HEK293 (cell line): ENCODE results near the gene ACTL6B.

Source experiments
- CTCF ChIA-PET: fragments of 350-600 bp; formaldehyde crosslinking; extraction: SDS; loops from one replicate; lab custom pipeline; 2021; ENCODE audit warnings: antibody characterized with exemption; lab: Yijun Ruan, JAX
- POLR2A ChIA-PET: fragments of 300-600 bp; formaldehyde crosslinking; extraction: SDS; loops from one replicate; lab custom pipeline; 2020; ENCODE audit warnings: antibody characterized with exemption, inconsistent platforms; lab: Yijun Ruan, JAX
- H3K27ac ChIP-seq: fragments of 200-500 bp; sonication (Bioruptor generic); 2 replicates; pipeline ENCODE4 v1.5.1; 2014; ENCODE audit warnings: low read depth, low read length, control low read depth, inconsistent platforms; ENCODE audit errors: extremely low read depth
- H3K36me3 ChIP-seq, 2 experiments: fragments of 200-500 bp in 1 of 2; sonication (Bioruptor generic) in 1 of 2; 1 replicate in 1 of 2; 2 replicates in 1 of 2; pipeline ENCODE4 v1.5.1; 2014 to 2017; ENCODE audit warnings: inconsistent platforms in 2 of 2, low read length in 2 of 2; ENCODE audit not compliant: control insufficient read depth in 2 of 2, insufficient read depth in 1 of 2
- H3K4me1 ChIP-seq: fragments of 200-500 bp; sonication (Bioruptor generic); 2 replicates; pipeline ENCODE4 v1.5.1; 2014; ENCODE audit warnings: mild to moderate bottlenecking, low read length, inconsistent platforms; ENCODE audit not compliant: control insufficient read depth, insufficient read depth
- H3K4me3 ChIP-seq: 2 replicates; pipeline ENCODE4 v1.5.1; 2011; ENCODE audit warnings: low read depth, mild to moderate bottlenecking, control low read depth, low read length, moderate library complexity
- H3K9me3 ChIP-seq: fragments of 200-500 bp; sonication (Bioruptor generic); 2 replicates; pipeline ENCODE4 v1.5.1; 2014; ENCODE audit warnings: low read depth, low read length, inconsistent platforms; ENCODE audit not compliant: control insufficient read depth, insufficient read depth
- GFI1B ChIP-seq: fragments of 450-650 bp; formaldehyde crosslinking; IDR thresholded peaks from 2 replicates; pipeline ENCODE4 v1.5.1; 2016; ENCODE audit warnings: missing biosample characterization, missing genetic modification characterization
- GLIS1 ChIP-seq: fragments of 450-650 bp; formaldehyde crosslinking; IDR thresholded peaks from 2 replicates; pipeline ENCODE4 v1.5.1; 2016; ENCODE audit warnings: missing biosample characterization, missing genetic modification characterization
- GLIS2 ChIP-seq: fragments of 450-650 bp; formaldehyde crosslinking; IDR thresholded peaks from 2 replicates; pipeline ENCODE4 v1.5.1; 2016; ENCODE audit warnings: missing biosample characterization, missing genetic modification characterization
- KLF10 ChIP-seq: fragments of 450-650 bp; IDR thresholded peaks from 2 replicates; pipeline ENCODE4 v1.5.1; 2018; ENCODE audit warnings: missing biosample characterization, mild to moderate bottlenecking, missing genetic modification characterization
- KLF16 ChIP-seq: fragments of 450-650 bp; formaldehyde crosslinking; IDR thresholded peaks from 2 replicates; pipeline ENCODE4 v1.5.1; 2017; ENCODE audit warnings: missing biosample characterization, missing genetic modification characterization
- SP3 ChIP-seq: fragments of 450-650 bp; formaldehyde crosslinking; IDR thresholded peaks from 2 replicates; pipeline ENCODE4 v1.5.1; 2016; ENCODE audit warnings: missing biosample characterization, missing genetic modification characterization
- TRIM28 ChIP-seq: IDR thresholded peaks from 2 replicates; pipeline ENCODE4 v1.6.1; 2011; ENCODE audit warnings: low read length, control low read depth, borderline replicate concordance
- ZBTB7A ChIP-seq: fragments of 450-650 bp; formaldehyde crosslinking; IDR thresholded peaks from 2 replicates; pipeline ENCODE4 v1.5.1; 2016; ENCODE audit warnings: low read depth, missing biosample characterization, missing genetic modification characterization
- ZNF121 ChIP-seq: fragments of 450-650 bp; formaldehyde crosslinking; IDR thresholded peaks from 2 replicates; pipeline ENCODE4 v1.5.1; 2016; ENCODE audit warnings: missing biosample characterization, missing genetic modification characterization
- ZNF155 ChIP-seq: fragments of 450-650 bp; formaldehyde crosslinking; IDR thresholded peaks from 2 replicates; pipeline ENCODE4 v1.5.1; 2016; ENCODE audit warnings: missing biosample characterization, missing genetic modification characterization
- ZNF211 ChIP-seq: fragments of 450-650 bp; formaldehyde crosslinking; IDR thresholded peaks from 2 replicates; pipeline ENCODE4 v1.5.1; 2016; ENCODE audit warnings: low read depth, missing biosample characterization, missing genetic modification characterization
- ZNF221 ChIP-seq: fragments of 450-650 bp; formaldehyde crosslinking; IDR thresholded peaks from 2 replicates; pipeline ENCODE4 v1.5.1; 2017; ENCODE audit warnings: missing biosample characterization, missing genetic modification characterization, borderline replicate concordance
- ZNF24 ChIP-seq: fragments of 450-650 bp; formaldehyde crosslinking; IDR thresholded peaks from 2 replicates; pipeline ENCODE4 v1.5.1; 2016; ENCODE audit warnings: missing biosample characterization, missing genetic modification characterization
- ZNF311 ChIP-seq: fragments of 450-650 bp; formaldehyde crosslinking; IDR thresholded peaks from 2 replicates; pipeline ENCODE4 v1.5.1; 2017; ENCODE audit warnings: missing biosample characterization, missing genetic modification characterization, borderline replicate concordance
- ZNF394 ChIP-seq: fragments of 450-650 bp; formaldehyde crosslinking; IDR thresholded peaks from 2 replicates; pipeline ENCODE4 v1.5.1; 2016; ENCODE audit warnings: missing biosample characterization, missing genetic modification characterization, mild to moderate bottlenecking, moderate library complexity, borderline replicate concordance
- ZNF416 ChIP-seq: fragments of 450-650 bp; formaldehyde crosslinking; IDR thresholded peaks from 2 replicates; pipeline ENCODE4 v1.5.1; 2016; ENCODE audit warnings: missing biosample characterization, missing genetic modification characterization
- ZNF501 ChIP-seq: fragments of 450-650 bp; formaldehyde crosslinking; IDR thresholded peaks from 2 replicates; pipeline ENCODE4 v1.5.1; 2016; ENCODE audit warnings: missing biosample characterization, missing genetic modification characterization
- ZNF560 ChIP-seq: fragments of 450-650 bp; formaldehyde crosslinking; IDR thresholded peaks from 2 replicates; pipeline ENCODE4 v1.5.1; 2017; ENCODE audit warnings: missing biosample characterization, missing genetic modification characterization, borderline replicate concordance
- ZNF629 ChIP-seq: fragments of 450-650 bp; formaldehyde crosslinking; IDR thresholded peaks from 2 replicates; pipeline ENCODE4 v1.5.1; 2017; ENCODE audit warnings: missing biosample characterization, missing genetic modification characterization
- TF ChIP-seq, protein P1 (sequence below): fragments of 450-650 bp; formaldehyde crosslinking; IDR thresholded peaks from 2 replicates; pipeline ENCODE4 v1.5.1; 2016; ENCODE audit warnings: missing biosample characterization, missing genetic modification characterization
- TF ChIP-seq, protein P2 (sequence below): fragments of 450-650 bp; formaldehyde crosslinking; IDR thresholded peaks from 2 replicates; pipeline ENCODE4 v1.5.1; 2016; ENCODE audit warnings: missing biosample characterization, missing genetic modification characterization, low read depth
- TF ChIP-seq, protein P3 (sequence below): fragments of 450-650 bp; formaldehyde crosslinking; IDR thresholded peaks from 2 replicates; pipeline ENCODE4 v1.5.1; 2016; ENCODE audit warnings: missing biosample characterization, missing genetic modification characterization
- TF ChIP-seq, protein P4 (sequence below): fragments of 450-650 bp; formaldehyde crosslinking; optimal IDR thresholded peaks from 2 replicates; pipeline ENCODE3; 2016; ENCODE audit warnings: missing biosample characterization, mild to moderate bottlenecking, missing genetic modification characterization
- TF ChIP-seq, protein P5 (sequence below): fragments of 450-650 bp; formaldehyde crosslinking; IDR thresholded peaks from 2 replicates; pipeline ENCODE4 v1.5.1; 2016; ENCODE audit warnings: missing biosample characterization, missing genetic modification characterization
- TF ChIP-seq, protein P6 (sequence below): fragments of 450-650 bp; formaldehyde crosslinking; IDR thresholded peaks from 2 replicates; pipeline ENCODE4 v1.5.1; 2016; ENCODE audit warnings: missing biosample characterization, missing genetic modification characterization

ACTL6B gene

DNA sequence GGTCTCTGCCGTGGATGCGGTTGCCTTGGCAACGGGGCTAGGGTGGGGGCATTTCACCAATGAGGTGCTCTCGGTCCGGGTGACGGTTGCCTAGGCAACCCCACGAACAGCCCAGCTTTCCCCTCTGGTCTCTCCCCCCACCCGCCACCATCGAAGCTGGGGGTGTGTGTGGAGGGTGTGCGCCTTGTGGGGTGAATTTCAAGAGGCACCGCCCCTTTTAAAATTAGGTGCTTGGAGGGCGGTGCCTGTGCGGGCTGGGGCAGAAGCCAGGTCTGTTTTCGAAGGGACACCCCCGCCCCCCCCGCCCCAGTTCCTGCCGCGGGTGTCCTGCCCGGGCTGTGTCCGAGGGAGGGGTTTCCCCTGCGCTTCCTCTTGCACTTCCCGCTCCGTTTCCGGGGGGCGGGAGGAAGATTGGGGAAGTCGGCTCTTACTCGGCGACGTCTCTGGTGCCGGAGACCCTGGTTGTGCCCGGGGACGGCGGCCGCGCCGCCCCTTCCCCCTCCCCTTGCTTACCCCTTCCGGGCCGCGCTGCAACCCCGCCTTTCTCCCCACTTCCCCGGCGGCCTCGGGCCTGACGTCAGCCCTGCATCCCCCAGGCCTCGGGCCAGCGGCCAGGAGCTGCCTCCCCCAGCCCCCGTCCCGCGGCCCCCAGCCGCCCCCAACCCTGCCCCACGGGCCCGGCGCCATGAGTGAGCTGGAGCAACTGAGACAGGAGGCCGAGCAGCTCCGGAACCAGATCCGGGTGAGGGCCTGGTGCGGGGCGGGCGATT is 19.5 kb upstream of the ACTL6B start:
- ChIA-PET CTCF (interaction anchor here (1.2 to 8.4 kb wide), 2 partner anchors 16 to 30 kb away, joined by 4 to 77 read pairs; partner anchors contain the start of gene POP7), POLR2A (interaction anchor here (3.8 kb wide), 1 partner anchor 90 kb away, joined by 26 read pairs; the partner anchor contains the start of genes FBXO24 and LRCH4)
- peak; percentile 13; the same call in 1 of the 2 replicates for TF ChIP-seq ZNF394 (tag by site-specific recombination)
- no peak for TF ChIP-seq ZNF155
- TF ChIP-seq, protein P1, sequence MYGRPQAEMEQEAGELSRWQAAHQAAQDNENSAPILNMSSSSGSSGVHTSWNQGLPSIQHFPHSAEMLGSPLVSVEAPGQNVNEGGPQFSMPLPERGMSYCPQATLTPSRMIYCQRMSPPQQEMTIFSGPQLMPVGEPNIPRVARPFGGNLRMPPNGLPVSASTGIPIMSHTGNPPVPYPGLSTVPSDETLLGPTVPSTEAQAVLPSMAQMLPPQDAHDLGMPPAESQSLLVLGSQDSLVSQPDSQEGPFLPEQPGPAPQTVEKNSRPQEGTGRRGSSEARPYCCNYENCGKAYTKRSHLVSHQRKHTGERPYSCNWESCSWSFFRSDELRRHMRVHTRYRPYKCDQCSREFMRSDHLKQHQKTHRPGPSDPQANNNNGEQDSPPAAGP (tag by site-specific recombination) = peak; percentile 39; the same call in 1 of the 2 replicates
- TF ChIP-seq, protein P2, sequence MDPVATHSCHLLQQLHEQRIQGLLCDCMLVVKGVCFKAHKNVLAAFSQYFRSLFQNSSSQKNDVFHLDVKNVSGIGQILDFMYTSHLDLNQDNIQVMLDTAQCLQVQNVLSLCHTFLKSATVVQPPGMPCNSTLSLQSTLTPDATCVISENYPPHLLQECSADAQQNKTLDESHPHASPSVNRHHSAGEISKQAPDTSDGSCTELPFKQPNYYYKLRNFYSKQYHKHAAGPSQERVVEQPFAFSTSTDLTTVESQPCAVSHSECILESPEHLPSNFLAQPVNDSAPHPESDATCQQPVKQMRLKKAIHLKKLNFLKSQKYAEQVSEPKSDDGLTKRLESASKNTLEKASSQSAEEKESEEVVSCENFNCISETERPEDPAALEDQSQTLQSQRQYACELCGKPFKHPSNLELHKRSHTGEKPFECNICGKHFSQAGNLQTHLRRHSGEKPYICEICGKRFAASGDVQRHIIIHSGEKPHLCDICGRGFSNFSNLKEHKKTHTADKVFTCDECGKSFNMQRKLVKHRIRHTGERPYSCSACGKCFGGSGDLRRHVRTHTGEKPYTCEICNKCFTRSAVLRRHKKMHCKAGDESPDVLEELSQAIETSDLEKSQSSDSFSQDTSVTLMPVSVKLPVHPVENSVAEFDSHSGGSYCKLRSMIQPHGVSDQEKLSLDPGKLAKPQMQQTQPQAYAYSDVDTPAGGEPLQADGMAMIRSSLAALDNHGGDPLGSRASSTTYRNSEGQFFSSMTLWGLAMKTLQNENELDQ = no peak
- TF ChIP-seq ZNF501 = no peak
- peak; percentile 93 for TF ChIP-seq GLIS1 (tag by site-specific recombination)
- TF ChIP-seq, protein P3, sequence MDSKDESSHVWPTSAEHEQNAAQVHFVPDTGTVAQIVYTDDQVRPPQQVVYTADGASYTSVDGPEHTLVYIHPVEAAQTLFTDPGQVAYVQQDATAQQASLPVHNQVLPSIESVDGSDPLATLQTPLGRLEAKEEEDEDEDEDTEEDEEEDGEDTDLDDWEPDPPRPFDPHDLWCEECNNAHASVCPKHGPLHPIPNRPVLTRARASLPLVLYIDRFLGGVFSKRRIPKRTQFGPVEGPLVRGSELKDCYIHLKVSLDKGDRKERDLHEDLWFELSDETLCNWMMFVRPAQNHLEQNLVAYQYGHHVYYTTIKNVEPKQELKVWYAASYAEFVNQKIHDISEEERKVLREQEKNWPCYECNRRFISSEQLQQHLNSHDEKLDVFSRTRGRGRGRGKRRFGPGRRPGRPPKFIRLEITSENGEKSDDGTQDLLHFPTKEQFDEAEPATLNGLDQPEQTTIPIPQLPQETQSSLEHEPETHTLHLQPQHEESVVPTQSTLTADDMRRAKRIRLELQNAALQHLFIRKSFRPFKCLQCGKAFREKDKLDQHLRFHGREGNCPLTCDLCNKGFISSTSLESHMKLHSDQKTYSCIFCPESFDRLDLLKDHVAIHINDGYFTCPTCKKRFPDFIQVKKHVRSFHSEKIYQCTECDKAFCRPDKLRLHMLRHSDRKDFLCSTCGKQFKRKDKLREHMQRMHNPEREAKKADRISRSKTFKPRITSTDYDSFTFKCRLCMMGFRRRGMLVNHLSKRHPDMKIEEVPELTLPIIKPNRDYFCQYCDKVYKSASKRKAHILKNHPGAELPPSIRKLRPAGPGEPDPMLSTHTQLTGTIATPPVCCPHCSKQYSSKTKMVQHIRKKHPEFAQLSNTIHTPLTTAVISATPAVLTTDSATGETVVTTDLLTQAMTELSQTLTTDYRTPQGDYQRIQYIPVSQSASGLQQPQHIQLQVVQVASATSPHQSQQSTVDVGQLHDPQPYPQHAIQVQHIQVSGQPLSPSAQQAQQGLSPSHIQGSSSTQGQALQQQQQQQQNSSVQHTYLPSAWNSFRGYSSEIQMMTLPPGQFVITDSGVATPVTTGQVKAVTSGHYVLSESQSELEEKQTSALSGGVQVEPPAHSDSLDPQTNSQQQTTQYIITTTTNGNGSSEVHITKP (tag by site-specific recombination) = 0 out of 2 replicates have a peak, but pooled peaks have one; percentile 13
- peak; percentile 83 for TF ChIP-seq GLIS2 (tag by site-specific recombination)
- TF ChIP-seq KLF10 (tag by site-specific recombination) = peak; percentile 97
- TF ChIP-seq TRIM28 = no peak
- TF ChIP-seq ZNF629 = peak; percentile 44
- TF ChIP-seq ZNF24 (tag by site-specific recombination) = no peak
- TF ChIP-seq ZNF221 (tag by site-specific recombination) = no peak
- no peak for TF ChIP-seq ZNF311 (tag by site-specific recombination)
- TF ChIP-seq, protein P4, sequence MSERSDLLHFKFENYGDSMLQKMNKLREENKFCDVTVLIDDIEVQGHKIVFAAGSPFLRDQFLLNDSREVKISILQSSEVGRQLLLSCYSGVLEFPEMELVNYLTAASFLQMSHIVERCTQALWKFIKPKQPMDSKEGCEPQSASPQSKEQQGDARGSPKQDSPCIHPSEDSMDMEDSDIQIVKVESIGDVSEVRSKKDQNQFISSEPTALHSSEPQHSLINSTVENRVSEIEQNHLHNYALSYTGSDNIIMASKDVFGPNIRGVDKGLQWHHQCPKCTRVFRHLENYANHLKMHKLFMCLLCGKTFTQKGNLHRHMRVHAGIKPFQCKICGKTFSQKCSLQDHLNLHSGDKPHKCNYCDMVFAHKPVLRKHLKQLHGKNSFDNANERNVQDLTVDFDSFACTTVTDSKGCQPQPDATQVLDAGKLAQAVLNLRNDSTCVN = peak; percentile 24
- 0 out of 2 replicates have a peak, but pooled peaks have one; percentile 33 for TF ChIP-seq ZBTB7A
- TF ChIP-seq, protein P5, sequence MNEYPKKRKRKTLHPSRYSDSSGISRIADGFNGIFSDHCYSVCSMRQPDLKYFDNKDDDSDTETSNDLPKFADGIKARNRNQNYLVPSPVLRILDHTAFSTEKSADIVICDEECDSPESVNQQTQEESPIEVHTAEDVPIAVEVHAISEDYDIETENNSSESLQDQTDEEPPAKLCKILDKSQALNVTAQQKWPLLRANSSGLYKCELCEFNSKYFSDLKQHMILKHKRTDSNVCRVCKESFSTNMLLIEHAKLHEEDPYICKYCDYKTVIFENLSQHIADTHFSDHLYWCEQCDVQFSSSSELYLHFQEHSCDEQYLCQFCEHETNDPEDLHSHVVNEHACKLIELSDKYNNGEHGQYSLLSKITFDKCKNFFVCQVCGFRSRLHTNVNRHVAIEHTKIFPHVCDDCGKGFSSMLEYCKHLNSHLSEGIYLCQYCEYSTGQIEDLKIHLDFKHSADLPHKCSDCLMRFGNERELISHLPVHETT = peak; percentile 32; the same call in 1 of the 2 replicates
- TF ChIP-seq ZNF211 (tag by site-specific recombination) = no peak
- TF ChIP-seq GFI1B (tag by site-specific recombination) = no peak
- no peak for TF ChIP-seq KLF16
- TF ChIP-seq, protein P6, sequence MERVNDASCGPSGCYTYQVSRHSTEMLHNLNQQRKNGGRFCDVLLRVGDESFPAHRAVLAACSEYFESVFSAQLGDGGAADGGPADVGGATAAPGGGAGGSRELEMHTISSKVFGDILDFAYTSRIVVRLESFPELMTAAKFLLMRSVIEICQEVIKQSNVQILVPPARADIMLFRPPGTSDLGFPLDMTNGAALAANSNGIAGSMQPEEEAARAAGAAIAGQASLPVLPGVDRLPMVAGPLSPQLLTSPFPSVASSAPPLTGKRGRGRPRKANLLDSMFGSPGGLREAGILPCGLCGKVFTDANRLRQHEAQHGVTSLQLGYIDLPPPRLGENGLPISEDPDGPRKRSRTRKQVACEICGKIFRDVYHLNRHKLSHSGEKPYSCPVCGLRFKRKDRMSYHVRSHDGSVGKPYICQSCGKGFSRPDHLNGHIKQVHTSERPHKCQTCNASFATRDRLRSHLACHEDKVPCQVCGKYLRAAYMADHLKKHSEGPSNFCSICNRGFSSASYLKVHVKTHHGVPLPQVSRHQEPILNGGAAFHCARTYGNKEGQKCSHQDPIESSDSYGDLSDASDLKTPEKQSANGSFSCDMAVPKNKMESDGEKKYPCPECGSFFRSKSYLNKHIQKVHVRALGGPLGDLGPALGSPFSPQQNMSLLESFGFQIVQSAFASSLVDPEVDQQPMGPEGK (tag by site-specific recombination) = peak; percentile 95
- TF ChIP-seq ZNF560 = no peak
- TF ChIP-seq ZNF121 (tag by site-specific recombination) = no peak
- TF ChIP-seq SP3 (tag by site-specific recombination) = peak; percentile 62
- TF ChIP-seq ZNF416 (tag by site-specific recombination) = no peak

More for the DNA sequence above, 19.5 kb upstream of the ACTL6B start:
- peak overlapping the region; percentile 97 for H3K4me3 ChIP-seq
- no peak overlapping the region; the same call in 1 of the 2 replicates for H3K27ac ChIP-seq
- no peaks in the 10 kb centered on the region for H3K9me3 ChIP-seq
- peaks cover 6% of the 10 kb centered on the region; the same call in 1 of the 2 replicates for H3K4me1 ChIP-seq
- H3K36me3 ChIP-seq = peaks cover 0 to 41% of the 10 kb centered on the region in 2 experiments; a peak in 2 of 3 replicates
